ENCODE measurements around the gene LSM7. TPM values are rescaled to one million over a fixed set of nuclear protein-coding genes. Genes with fewer than 3 reads are reported as not detected.

The LSM7 gene
- total and polyA plus RNA-seq, 2 of the 13 experiments (the other 11 are each of a cell fraction or from before 2014, with no cell fraction given): 140 to 205 TPM

DNA sequence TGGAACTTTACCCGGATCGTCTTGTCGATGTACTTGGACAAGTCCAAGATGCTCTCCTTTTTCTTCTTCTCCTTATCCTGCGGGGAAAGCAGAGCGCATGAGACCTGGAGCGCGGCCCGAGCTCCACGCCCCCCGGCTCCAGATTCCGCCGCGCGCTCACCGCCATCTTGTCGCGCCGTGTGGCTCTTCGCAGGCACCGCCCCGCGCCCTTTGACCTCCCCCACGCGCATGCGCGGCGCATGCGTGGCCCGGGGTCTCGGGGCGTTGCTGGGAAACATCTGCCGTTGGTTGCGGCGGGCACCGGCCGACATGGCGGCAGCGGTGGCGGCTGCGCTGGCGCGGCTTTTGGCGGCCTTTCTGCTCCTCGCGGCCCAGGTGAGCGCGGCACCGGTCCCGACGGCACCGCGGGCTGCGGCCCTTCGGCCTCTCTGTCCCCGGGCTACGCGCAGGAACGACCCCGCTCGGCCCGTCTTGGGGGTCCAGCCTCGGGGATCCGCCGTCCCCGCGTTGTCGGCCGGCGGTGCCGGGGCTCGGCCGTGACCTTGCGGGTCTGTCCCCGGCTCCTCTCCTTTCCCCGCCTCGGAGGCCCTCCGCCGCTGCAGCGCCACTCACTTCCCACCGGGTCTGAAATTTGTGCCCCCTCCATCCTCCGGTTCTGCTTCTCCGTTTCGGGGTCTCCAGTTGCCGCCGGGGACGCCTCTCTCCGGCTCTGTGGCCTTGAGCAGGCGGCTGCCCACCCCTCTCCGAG is at the start of gene LSM7, which contains the start of gene SPPL2B (continued):
- TF ChIP-seq AHDC1 (CRISPR knock-in tag; IDR thresholded peaks at IDR 0.05; ENCODE audit: borderline replicate concordance): no peak
- no peak for TF ChIP-seq STAG1 (CRISPR knock-in tag; IDR thresholded peaks at IDR 0.05)
- TF ChIP-seq, protein P1, sequence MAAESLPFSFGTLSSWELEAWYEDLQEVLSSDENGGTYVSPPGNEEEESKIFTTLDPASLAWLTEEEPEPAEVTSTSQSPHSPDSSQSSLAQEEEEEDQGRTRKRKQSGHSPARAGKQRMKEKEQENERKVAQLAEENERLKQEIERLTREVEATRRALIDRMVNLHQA (CRISPR knock-in tag; IDR thresholded peaks at IDR 0.05): no peak
- TF ChIP-seq ZNF143 (CRISPR knock-in tag; IDR thresholded peaks at IDR 0.05): peak; percentile 83
- peak; percentile 86 for TF ChIP-seq ZHX2 (IDR thresholded peaks at IDR 0.05; ENCODE audit: low read depth)
- no peak for TF ChIP-seq ZHX2 (CRISPR knock-in tag; IDR thresholded peaks at IDR 0.05; ENCODE audit: borderline replicate concordance)
- TF ChIP-seq SRSF9 (IDR thresholded peaks at IDR 0.05; ENCODE audit: borderline replicate concordance, insufficient read depth, low read depth, low read length, poor library complexity, severe bottlenecking): no peak
- 0 out of 2 replicates have a peak, but pooled peaks have one; percentile 48 for TF ChIP-seq SMAD1 (CRISPR knock-in tag; IDR thresholded peaks at IDR 0.05; ENCODE audit: borderline replicate concordance, low read depth)
- TF ChIP-seq ZNF792 (CRISPR knock-in tag; IDR thresholded peaks at IDR 0.05): no peak
- peak; percentile 40; the same call in 1 of the 2 replicates for TF ChIP-seq SIN3B (IDR thresholded peaks at IDR 0.05; ENCODE audit: low read length)
- TF ChIP-seq ZBTB4 (CRISPR knock-in tag; IDR thresholded peaks at IDR 0.05; ENCODE audit: borderline replicate concordance): no peak
- TF ChIP-seq JUND (CRISPR knock-in tag; IDR thresholded peaks at IDR 0.05): no peak

All from HepG2 (cell line).